Ramos (cell line): ENCODE measurements around the gene TMEM33.
"Not testable (repeated sequence)": the region's sequence is repeated elsewhere in the genome, so short reads cannot be mapped to it uniquely, and the experiment has no call there.

Experiments
- in situ Hi-C: fragments of 300-500 bp; cut with MboI; formaldehyde crosslinking; loops from one replicate; pipeline ENCODE4 v1.14.3; 2022; ENCODE audit warnings: low sequenced_read_pairs; ENCODE audit not compliant: unreplicated experiment

The TMEM33 gene, protein sequence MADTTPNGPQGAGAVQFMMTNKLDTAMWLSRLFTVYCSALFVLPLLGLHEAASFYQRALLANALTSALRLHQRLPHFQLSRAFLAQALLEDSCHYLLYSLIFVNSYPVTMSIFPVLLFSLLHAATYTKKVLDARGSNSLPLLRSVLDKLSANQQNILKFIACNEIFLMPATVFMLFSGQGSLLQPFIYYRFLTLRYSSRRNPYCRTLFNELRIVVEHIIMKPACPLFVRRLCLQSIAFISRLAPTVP

DNA sequence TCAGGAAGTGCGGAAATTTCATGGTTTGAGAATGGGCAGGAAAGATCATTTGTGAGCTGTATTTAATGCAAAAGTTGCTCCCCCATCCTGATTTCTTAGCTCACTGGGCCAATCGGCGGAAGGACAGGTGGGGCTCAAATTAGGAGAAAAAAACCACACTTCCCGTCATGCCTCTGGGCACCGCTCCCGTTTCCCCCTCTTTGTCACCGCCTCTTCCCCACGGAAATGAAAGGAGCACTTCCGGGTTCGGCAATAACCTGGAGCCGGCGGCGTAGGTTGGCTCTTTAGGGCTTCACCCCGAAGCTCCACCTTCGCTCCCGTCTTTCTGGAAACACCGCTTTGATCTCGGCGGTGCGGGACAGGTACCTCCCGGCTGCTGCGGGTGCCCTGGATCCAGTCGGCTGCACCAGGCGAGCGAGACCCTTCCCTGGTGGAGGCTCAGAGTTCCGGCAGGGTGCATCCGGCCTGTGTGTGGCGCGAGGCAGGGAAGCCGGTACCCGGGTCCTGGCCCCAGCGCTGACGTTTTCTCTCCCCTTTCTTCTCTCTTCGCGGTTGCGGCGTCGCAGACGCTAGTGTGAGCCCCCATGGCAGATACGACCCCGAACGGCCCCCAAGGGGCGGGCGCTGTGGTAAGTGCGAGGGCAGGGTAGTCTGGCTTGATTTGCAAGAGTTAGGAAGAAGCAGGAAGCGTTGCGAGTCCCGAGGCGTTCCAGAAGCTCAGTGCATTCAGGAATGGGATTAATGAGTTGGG, at the start of gene TMEM33:
TMEM33 (plus strand) TSS at position 529 of the 751 bp plus-strand sequence; CDS start at position 585, 56 bp downstream.
- in situ Hi-C loops, result no loop called here

DNA sequence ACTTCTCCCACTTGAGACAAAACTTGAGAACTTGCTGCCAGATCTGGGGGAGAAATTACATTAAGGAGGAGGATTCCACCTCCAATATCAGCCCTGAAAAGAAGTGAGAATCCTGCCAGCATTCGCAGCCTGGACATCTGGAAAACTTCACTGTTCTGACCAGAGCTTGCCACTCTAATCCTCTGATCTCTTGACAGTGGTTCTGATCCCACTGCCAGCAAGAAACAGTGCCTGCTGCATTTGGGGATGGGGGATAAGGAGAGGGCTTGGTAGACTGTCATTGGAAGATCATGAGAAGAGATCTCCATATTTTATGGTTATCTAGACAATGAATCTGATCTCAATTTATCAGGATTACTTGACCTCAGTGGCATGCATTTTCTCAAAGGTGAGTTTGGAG, 49.8 kb upstream of the TMEM33 start:
- in situ Hi-C loops, result loop anchor here (5.0 to 25.0 kb wide), 2 partner anchors 193 to 598 kb away; no protein-coding TSS in a partner anchor

DNA sequence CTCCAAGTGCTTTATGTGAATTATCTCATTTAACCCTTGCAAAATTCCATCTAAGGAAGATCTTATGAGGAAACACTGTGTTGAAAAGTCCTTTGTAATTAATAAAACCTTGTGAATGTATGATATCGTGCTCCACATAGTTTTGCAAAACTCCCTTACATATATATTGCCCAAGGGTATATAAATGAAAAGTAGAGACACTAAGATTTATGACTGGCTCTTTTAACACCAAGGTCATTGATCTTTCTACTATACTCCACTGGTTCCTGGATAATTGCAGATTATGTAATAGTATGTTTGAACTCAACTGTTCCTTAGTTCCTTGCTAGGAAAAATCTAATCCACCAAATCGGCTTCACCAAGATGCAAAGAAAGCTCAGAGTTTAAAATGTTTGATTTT, 48.0 kb upstream of the TMEM33 start:
- in situ Hi-C loops, result loop anchor here (5.0 to 25.0 kb wide), 2 partner anchors 195 to 600 kb away; no protein-coding TSS in a partner anchor

DNA sequence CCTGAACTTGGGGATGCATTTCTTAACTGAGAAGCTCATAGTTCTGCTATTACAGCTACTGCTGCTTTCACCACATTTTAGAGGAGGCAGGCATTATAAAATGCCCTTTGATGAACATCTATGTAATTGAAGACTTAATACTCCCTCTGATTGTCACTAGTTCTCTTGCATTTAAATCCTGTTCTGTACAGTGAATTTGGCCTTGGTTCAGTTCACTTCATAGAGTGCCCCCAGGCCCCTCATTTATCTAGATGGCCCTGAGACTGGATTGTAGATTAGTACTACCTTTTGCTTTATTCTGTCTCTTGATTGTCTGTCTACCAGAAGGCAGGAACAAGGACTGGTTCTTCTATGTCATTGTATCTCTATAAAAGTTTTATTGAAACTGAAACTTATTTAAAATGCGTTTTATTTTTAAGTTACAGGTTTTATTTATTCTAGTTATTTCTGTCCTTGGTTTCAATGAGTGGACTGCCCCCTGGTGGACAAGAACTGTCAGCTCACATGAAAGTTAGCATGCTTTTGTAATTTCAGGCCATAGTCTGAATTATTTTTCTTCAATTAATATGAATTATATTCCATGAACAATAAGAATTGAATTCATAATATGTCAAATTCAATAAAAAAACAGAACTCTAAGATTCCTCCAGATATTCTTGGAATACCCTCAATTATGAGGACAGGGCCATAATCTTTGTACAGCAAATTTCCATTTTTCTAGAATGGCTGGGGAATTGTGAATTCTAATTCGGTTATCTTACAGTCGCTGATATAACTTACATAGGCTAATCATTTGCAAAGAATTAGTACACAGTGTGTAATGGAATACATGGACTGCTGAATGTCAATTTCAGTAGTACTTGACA, 47.2 kb upstream of the TMEM33 start:
- in situ Hi-C loops, result loop anchor here (5.0 to 25.0 kb wide), 2 partner anchors 196 to 601 kb away; no protein-coding TSS in a partner anchor

DNA sequence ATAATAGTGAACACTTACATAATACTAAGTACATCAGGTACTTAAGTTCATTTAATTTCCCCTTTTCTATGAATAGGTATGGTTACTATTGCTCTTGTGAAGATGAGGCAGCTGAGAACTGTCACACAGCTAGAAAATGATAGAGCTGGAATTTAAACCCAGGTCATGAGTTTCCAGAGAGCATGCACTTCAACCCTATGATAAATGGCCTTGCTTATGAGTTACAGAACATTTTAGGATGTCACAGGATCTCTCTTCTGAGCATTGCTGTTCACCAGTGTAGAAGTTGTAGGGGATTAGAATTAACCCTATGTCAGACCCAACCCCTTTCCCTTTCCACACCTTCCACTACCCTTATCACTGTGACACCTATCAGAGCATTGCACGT, 46.5 kb upstream of the TMEM33 start:
- in situ Hi-C loops, result loop anchor here (5.0 to 25.0 kb wide), 2 partner anchors 196 to 601 kb away; no protein-coding TSS in a partner anchor

DNA sequence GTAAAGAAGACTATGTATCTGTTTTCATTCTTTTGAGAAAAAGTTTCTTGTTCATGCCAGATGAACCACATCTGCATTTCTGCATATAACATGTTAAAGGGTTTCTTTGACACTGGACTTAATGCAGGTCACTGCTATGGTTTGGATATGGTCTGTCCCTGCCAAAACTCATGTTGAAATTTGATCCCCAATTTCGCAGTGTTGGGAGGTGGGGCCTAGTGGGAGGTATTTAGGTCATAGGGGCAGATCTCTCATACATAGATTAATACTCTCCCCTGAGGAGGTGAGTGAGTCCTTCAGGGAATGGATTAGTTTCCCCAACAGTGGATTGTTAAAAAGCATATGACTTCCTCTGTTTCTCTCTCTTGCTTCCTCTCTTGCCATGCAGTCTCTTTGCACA, 45.9 kb upstream of the TMEM33 start:
- in situ Hi-C loops, result loop anchor here (5.0 to 25.0 kb wide), 2 partner anchors 197 to 602 kb away; no protein-coding TSS in a partner anchor

DNA sequence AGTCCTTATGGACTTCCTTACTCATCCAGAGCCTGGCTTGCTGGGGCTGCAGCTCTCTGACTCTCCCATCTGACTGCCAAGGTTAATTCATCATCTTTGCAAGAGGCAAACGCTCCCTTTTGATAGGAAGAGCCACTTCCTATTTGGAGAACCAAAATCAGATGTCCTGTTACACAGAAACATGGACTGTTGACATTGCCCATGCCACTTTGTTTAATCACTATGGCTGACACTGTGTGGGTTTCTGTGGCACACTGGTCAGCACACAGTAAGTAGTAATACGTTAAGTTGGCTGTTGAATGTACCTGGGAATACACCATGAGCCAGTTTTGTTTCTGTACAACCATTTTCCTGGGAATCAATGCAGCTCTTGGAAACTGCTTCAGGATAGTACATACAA, 45.1 kb upstream of the TMEM33 start:
- in situ Hi-C loops, result loop anchor here (25.0 kb wide), 1 partner anchor 603 kb away; no protein-coding TSS in a partner anchor

DNA sequence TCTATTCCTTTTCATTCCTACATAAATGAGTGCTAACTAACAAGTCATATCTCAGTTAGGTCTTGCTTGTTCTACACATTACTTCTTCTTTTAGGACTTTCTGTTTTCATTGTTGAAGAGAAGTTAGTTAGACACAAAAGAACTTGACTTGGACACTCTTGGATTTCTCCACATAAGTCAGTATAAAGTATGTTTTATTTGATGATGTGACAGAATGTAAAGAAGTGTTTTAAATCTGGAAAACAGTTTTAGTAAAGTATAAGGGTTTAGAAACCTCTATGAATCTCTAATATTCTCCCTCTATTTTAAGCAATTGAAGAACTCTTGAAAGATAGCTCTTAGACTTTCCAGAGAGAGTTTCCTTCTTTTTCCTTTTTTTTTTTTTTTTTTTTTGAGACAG, 38.6 kb upstream of the TMEM33 start:
- in situ Hi-C loops, result loop anchor here (25.0 kb wide), 1 partner anchor 609 kb away; no protein-coding TSS in a partner anchor

DNA sequence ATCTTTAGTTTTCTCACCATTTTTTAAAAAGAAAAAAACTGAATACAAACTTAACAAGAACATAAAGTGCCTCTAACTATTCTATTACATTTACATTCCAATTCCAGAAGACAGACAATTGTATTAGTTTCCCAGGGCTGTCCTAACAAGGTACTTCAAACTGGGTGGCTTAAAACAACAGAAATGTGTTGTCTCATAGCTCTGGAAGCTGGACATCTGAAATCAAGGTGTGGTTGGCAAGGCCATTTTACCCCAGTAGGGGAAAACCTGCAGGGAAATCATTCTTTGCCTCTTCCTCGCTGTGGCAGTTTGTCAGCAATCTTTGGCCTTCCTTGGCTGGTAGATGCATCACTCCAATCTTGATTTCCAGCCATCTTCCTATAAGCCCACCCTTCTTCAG, 37.5 kb upstream of the TMEM33 start:
- in situ Hi-C loops, result loop anchor here (25.0 kb wide), 1 partner anchor 610 kb away; no protein-coding TSS in a partner anchor

DNA sequence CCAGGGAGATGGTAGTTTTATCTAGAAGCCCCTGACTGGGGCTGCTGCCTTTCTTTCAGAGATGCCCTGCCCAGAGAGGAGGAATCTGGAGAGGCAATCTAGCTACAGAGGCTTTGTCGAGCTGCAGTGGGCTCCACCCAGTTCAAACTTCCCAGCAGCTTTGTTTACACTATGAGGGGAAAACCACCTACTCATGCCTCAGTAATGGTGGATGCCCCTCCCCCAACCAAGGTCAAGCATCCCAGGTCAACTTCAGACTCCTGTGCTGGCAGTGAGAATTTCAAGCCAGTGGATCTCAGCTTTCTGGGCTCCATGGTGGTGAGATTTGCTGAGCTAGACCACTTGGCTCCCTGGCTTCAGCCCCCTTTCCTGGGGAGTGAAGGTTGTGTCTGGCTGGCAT, 26.1 kb upstream of the TMEM33 start:
- in situ Hi-C loops, result not testable (repeated sequence)

DNA sequence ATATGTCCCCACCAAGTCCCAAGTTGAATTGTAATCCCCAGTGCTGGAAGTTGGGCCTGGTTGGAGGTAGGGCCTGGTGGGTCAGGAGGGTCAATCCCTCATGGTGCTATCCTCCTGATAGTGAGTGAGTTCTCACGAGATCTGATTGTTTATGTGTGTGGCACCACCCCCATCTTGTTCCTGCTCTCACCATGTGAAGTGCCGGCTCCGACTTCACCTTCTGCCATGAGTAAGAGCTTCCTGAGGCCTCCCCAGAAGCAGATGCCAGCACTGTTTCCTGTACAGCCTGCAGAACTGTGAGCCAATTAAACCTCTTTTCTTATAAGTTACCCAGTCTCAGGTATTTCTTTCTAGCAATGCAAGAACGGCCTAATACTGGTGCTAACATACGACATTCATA, 22.7 kb upstream of the TMEM33 start:
- in situ Hi-C loops, result no loop called here

DNA sequence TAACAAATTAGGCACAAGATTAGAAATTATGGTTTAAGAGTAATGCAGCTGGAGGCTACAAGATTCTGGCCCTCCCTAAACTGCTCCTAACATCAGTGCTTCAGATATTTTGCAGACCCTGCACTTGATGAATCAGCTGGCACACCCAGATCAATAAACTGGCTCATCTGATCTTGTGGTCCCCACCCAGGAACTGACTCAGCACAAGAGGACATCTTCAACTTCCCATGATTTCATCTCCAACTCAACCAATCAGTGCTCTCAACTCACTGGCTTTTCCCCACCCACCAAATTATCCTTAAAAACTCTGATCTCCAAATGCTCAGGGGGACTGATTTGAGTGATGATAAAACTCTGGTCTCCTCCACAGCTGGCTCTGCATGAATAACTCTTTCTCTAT, 21.7 kb upstream of the TMEM33 start:
- in situ Hi-C loops, result no loop called here

DNA sequence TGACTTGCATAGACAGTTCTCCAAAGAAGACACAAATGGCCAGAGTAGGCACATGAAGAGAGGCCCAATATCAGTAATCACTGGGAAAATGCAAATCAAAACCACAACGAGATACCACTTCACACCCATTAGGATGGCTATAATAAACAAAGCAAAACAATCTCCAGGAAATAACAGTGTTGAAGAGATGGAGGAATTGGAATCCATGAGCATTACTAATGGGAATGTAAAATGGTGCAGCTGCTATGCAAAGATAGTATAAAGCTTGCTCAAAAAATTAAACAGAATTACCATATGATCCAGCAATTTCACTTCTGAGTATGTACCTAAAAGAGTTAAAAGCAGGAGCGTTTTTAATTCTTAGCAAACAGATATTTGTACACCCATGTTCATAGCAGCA, 17.0 kb upstream of the TMEM33 start:
- in situ Hi-C loops, result no loop called here

DNA sequence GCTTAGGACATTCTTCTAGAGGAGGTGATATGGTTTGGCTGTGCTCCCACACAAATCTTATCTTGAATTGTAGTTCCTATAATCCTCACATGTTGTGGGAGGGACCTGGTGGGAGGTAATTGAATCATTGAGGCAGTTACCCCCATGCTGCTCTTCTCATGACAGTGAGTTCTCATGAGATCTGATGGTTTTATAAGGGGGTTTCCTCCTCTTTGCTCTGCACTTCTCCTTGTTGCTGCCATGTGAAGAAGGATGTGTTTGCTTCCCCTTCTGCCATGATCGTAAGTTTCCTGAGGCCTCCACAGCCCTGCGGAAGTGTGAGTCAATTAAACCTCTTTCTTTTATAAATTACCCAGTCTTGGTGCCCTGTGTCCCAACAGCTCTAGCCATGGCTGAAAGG, 14.8 kb upstream of the TMEM33 start:
- in situ Hi-C loops, result not testable (repeated sequence)

DNA sequence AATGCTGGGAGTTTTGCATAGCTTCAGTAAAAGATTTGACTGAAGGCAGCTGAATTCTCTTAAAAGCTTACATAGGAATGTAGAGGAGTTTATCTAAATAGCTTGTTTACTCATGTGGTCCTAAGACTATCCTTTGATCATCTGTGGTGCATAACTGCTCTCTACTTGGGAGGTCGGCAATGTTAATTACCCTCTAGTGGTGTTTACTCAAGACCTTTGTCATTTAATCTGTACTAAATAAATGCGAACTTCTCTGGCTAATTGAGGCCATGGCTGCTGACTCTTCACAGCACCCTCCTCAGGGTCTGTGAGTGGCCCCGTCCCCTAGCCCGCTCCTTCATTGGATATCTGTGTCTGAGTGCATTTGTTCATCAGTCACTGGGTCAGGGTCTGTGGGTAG, 13.8 kb upstream of the TMEM33 start:
- in situ Hi-C loops, result no loop called here

DNA sequence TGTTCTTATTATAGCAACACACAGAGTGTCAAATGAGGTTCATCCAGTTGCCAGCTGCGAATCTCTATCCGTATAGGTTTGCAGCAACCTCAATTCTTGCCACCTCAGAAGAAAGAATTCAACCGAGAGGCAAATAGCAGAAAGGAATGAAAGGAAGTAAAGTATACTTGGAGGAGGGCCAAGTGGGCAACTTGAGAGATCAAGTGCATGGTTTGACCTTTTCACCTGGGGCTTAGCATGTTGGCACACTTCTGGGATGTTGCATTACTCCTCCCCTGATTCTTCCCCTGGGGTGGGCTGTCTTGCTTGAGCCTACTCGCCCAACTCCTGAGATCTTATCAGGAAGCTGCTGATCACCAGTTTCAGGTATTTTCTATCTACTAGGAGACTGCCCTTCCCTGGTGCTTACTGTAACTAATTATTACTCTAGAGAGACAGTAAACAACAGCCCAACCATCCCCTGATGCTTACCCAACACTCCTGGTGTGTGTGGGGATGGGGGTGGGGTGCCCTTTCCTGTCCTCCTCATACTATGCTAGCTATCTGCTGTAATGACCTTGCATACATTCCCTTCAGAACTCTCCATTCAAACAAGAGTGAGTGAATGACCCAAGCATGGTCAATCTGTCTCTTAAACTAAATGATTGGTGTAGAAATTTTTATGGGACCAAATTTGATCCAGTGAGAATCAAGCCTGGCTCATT, 7.3 kb upstream of the TMEM33 start:
- in situ Hi-C loops, result no loop called here

DNA sequence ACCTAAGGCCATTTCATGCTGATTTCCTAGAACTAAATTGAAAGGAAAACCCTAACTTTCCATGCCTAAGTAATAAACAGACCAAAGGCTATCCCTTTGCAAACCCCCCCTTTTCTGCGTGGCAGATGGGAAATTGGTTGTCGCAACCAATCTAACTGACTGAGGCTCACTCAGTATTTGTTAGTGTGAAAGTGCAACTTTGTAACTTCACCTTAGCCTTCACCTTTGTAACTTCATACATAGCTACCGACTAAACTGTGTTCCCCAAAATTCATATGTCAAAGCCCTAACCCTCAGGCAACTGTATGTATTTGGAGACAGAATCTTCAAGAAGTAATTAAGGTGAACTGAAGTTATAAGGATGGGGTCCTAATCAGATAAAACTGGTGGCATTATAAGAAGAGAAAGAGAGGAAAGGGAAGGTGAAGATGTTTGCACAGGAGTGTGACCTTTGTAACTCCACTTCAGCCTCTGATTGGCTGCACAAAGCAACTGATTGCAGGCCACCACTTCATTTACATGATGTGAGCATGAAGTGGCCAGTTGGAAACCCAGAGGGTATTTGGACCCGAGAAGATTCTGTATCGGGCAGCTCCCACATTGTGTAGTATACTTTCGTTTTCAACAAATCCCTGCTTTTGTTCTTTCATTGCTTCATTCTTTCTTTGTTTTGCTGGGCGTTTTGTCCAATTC, 4.9 kb upstream of the TMEM33 start:
- in situ Hi-C loops, result no loop called here

DNA sequence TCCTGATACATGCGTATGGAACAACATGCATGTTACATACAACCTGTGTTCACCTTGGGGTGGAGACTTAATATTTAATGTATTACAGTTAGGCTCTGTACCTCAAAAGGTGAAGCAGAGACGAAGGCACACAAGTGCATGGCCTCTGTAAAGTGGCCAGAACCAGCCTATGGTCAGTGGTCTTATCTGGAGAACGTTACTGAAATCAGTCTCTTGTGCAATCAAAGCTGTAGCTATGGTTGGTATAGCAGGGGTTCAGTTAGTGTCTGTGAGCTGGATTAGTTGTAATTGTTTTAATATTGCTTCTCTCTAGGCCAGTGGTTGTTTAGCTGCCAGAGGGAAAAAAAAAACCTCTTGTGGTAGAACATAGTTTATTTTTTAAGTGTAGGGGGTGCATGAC, 2.2 kb upstream of the TMEM33 start:
- in situ Hi-C loops, result no loop called here

DNA sequence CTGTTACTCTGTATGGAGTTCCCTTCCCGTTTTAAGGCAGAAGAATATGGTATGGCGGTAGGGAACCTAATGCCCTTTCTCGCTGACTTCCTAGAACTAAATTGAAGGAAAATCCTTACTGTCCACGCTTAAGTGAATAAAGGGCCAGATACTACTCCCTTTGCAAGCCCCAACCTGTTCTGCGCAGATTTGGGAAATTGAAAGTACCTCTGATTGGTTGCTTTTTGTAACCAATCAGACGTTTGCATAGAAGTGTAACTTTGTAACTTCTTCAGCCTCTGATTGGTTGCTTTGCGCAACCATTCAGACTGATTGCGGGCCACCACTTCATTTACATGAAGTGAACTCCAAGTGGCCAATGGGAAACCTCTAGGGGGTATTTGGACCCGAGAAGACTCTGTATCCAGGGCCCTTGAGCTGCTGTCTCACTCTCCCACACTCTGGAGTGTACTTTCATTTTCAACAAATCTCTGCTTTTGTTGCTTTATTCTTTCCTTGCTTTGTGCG, 1.2 kb upstream of the TMEM33 start:
- in situ Hi-C loops, result no loop called here
